ENCODE data around the gene VSIG4. TPM values are rescaled to one million over a fixed set of nuclear protein-coding genes. Genes with fewer than 3 reads are reported as not detected.

Gene VSIG4
- total and polyA plus RNA-seq, 10 of the 15 experiments (the other 5 are each of a cell fraction or from before 2014, with no cell fraction given) = 0.05 to 0.36 TPM; not detected in 8

- WGBS (ENCODE audit: insufficient coverage, insufficient replicate concordance, low lambda C conversion rate, missing lambda C conversion rate) = 0% methylated on average over 2 of the region's 2 CpGs
- in situ Hi-C loops (cut with MboI) (loop anchor here (25.0 kb wide), 1 partner anchor 1803 kb away; the partner anchor contains the start of gene AMER1), intact Hi-C loops (cut with micrococcal nuclease; ENCODE audit: unreplicated experiment) (loop anchor here (5.0 to 10.0 kb wide), 4 partner anchors 152 to 720 kb away; no protein-coding TSS in a partner anchor)
- SMC1A ChIA-PET (ENCODE audit: uncharacterized antibody, unreplicated experiment) = interaction anchor here (1.1 to 10.6 kb wide), 7 partner anchors 11 to 434 kb away, joined by 3 to 85 read pairs (median 4); partner anchors contain the start of gene VSIG4
- H3K27ac ChIP-seq (ENCODE audit: control insufficient read depth, insufficient read depth) = peak overlapping the region; percentile 87
- TF ChIP-seq IKZF1 (conservative IDR thresholded peaks at IDR 0.05) (peak; percentile 64), CEBPB (IDR thresholded peaks at IDR 0.05; ENCODE audit: borderline replicate concordance in 1 of 2, low read depth in 2 of 2, low read length in 2 of 2) (peak in 1 of 2 experiments; percentile 40; a peak in 1 of 4 replicates), RUNX3 (IDR thresholded peaks at IDR 0.05; ENCODE audit: low read length) (peak; percentile 79), NFIC (IDR thresholded peaks at IDR 0.05; ENCODE audit: low read depth, low read length) (peak; percentile 56), IRF3 (IDR thresholded peaks at IDR 0.05) (no peak), SMAD1 (IDR thresholded peaks at IDR 0.05; ENCODE audit: low read depth, partially characterized antibody) (no peak), POLR2A (IDR thresholded peaks at IDR 0.05; ENCODE audit: low read depth, low read length) (0 out of 2 replicates have a peak, but pooled peaks have one; percentile 31), IKZF2 (IDR thresholded peaks at IDR 0.05) (0 out of 4 replicates have a peak, but pooled peaks have one; percentile 38 to 56), YY1 (IDR thresholded peaks at IDR 0.05; ENCODE audit: low read depth, low read length) (no peak), DPF2 (IDR thresholded peaks at IDR 0.05) (0 out of 2 replicates have a peak, but pooled peaks have one; percentile 26), ETV6 (conservative IDR thresholded peaks at IDR 0.05 in 1 of 2, IDR thresholded peaks at IDR 0.05 in 1 of 2; ENCODE audit: borderline replicate concordance in 1 of 2, low read depth in 1 of 2) (peak in 1 of 2 experiments; percentile 84; a peak in 2 of 4 replicates), FOXM1 (IDR thresholded peaks at IDR 0.05; ENCODE audit: low read depth, low read length) (0 out of 2 replicates have a peak, but pooled peaks have one; percentile 37), NFYB (IDR thresholded peaks at IDR 0.05; ENCODE audit: insufficient read depth, low read depth, low read length) (0 out of 2 replicates have a peak, but pooled peaks have one; percentile 33), EED (IDR thresholded peaks at IDR 0.05; ENCODE audit: low read depth) (peak; percentile 70)
- TF ChIP-seq, protein P1, sequence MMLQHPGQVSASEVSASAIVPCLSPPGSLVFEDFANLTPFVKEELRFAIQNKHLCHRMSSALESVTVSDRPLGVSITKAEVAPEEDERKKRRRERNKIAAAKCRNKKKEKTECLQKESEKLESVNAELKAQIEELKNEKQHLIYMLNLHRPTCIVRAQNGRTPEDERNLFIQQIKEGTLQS (IDR thresholded peaks at IDR 0.05; ENCODE audit: borderline replicate concordance, extremely low read depth, low read depth, low read length) = no peak
- ATAC-seq (peak; percentile 40), DNase-seq (ENCODE audit: low read depth, low spot score) (peak; percentile 68), FAIRE-seq (no peak)
- H3K36me3 ChIP-seq (ENCODE audit: control insufficient read depth in 2 of 2, insufficient read depth in 2 of 2, low read length in 1 of 2) = no peaks in the 10 kb centered on the region
- no peaks in the 10 kb centered on the region for H3K27me3 ChIP-seq (replicated peaks in 1 of 2; ENCODE audit: control insufficient read depth in 2 of 2, insufficient read depth in 2 of 2, low read length in 1 of 2)
- CTCF ChIA-PET = interaction anchor here (0.6 to 5.5 kb wide), 2 partner anchors 94 to 184 kb away, joined by 3 to 24 read pairs; no protein-coding TSS in a partner anchor
- RAD21 ChIA-PET (ENCODE audit: unreplicated experiment) = interaction anchor here (0.7 to 4.8 kb wide), 7 partner anchors 10 to 31 kb away, joined by 3 to 47 read pairs (median 3); no protein-coding TSS in a partner anchor
- no peak overlapping the region for H2AFZ ChIP-seq (ENCODE audit: control insufficient read depth, low read depth, low read length)
- H3K4me2 ChIP-seq (ENCODE audit: control insufficient read depth, insufficient read depth) = peak overlapping the region; percentile 69
- no peaks in the 10 kb centered on the region for H3K79me2 ChIP-seq (ENCODE audit: control insufficient read depth, insufficient read depth, low read length)
- H4K20me1 ChIP-seq (ENCODE audit: control insufficient read depth, insufficient read depth) = no peaks in the 10 kb centered on the region
- H3K4me1 ChIP-seq (ENCODE audit: control insufficient read depth, insufficient read depth, low read length) = peaks cover 66% of the 10 kb centered on the region
- peak overlapping the region; percentile 42; the same call in 1 of the 2 replicates for H3K9ac ChIP-seq (ENCODE audit: control insufficient read depth, insufficient read depth, low read length)
- no peaks in the 10 kb centered on the region for H3K9me3 ChIP-seq (replicated peaks; ENCODE audit: control insufficient read depth, insufficient read depth, low read length)
- no TSS peak for BruUV-seq (replicated peaks)
- H3K4me3 ChIP-seq = peak overlapping the region; percentile 11; the same call in 1 of the 2 replicates
- POLR2A ChIA-PET = interaction anchor here (0.8 to 2.4 kb wide), 3 partner anchors 16 to 293 kb away, joined by 4 to 10 read pairs (median 4); no protein-coding TSS in a partner anchor
Observed at GRCh38 chrX:66015152-66015831, 24.6 kb downstream of the VSIG4 start.

All from GM12878 (cell line).